Cardiac muscle cell (in vitro differentiated cells and primary cell): ENCODE results near the gene PTPN13. TPM values are rescaled to one million over a fixed set of nuclear protein-coding genes. Genes with fewer than 3 reads are reported as not detected.

Experiments used
- DNase-seq, 2 donors: peaks; one replicate each; pipeline versions ENCODE4 v3.0.0 to v3.0.0-alpha.2; 2010 to 2017; ENCODE audit warnings: low read depth in 1 of 2, low spot score in 1 of 2
- H3K27ac ChIP-seq: fragments of 200-600 bp; sonication (generic); 2 replicates; pipeline ENCODE4 v1.5.1; 2016
- H3K27me3 ChIP-seq: fragments of 200-600 bp; sonication (generic); 2 replicates; pipeline ENCODE4 v1.6.0; 2016; ENCODE audit warnings: control low read depth
- H3K36me3 ChIP-seq: fragments of 200-600 bp; sonication (generic); 2 replicates; pipeline ENCODE4 v1.5.1; 2016; ENCODE audit warnings: control low read depth
- H3K4me1 ChIP-seq: fragments of 200-600 bp; sonication (generic); 2 replicates; pipeline ENCODE4 v1.8.1; 2017; ENCODE audit warnings: low read depth, mild to moderate bottlenecking, mixed run types
- H3K4me3 ChIP-seq: fragments of 200-600 bp; sonication (generic); 2 replicates; pipeline ENCODE4 v1.5.1; 2016; ENCODE audit warnings: mild to moderate bottlenecking
- H3K9me3 ChIP-seq: fragments of 200-600 bp; sonication (generic); 2 replicates; pipeline ENCODE4 v1.5.1; 2017; ENCODE audit warnings: low read depth, mild to moderate bottlenecking, control low read depth
- CTCF ChIP-seq: IDR thresholded peaks from 2 replicates; pipeline ENCODE4 v1.5.1; 2012; ENCODE audit warnings: low read depth, mild to moderate bottlenecking, low read length
- polyA plus RNA-seq: library from polyadenylated mRNA; unstranded; fragments of >200 nt; fragmentation: Nextera tagmentation; extraction: Ambion mirVana; gene quantifications from 2 replicates; pipeline ENCODE4 v1.2.1, GENCODE V29; 2016
- total RNA-seq: library from RNA; depleted of rRNA; stranded (reverse); fragments of >200 nt; gene quantifications from 2 replicates; pipeline ENCODE4 v1.2.3, GENCODE V29; 2016

The PTPN13 gene
- total and polyA plus RNA-seq, 2 experiments from 2014 or later: 14.4 to 38.2 TPM

DNA sequence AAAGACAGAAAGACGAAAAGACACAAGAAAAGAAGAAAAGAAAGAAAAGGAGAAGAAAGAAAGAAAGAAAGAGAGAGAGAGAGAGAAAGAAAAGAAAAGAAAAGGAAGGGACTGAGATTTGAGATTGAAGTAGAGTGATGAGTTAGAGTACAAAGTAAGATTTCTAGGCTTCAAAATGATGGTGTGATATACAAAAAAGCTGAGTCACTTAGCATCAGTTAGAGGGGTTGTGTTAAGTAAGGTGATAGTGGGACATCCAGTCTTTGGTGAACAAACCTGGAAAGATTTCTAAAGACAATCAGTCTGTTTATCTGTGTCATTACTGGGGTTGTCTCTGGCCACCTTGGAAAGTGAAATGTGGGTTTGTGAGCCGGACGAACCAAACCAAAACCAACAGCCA lies 241.6 kb downstream of the PTPN13 start:
- H3K36me3 ChIP-seq: no peaks in the 10 kb centered on the region
- H3K27ac ChIP-seq: no peak overlapping the region
- no peaks in the 10 kb centered on the region for H3K4me1 ChIP-seq
- H3K4me3 ChIP-seq: no peak overlapping the region
- TF ChIP-seq CTCF: no peak
- DNase-seq: no peak
- no peaks in the 10 kb centered on the region for H3K27me3 ChIP-seq
- no peaks in the 10 kb centered on the region for H3K9me3 ChIP-seq

- TF ChIP-seq CTCF: no peak
- no peaks in the 10 kb centered on the region for H3K27me3 ChIP-seq
- no peak overlapping the region for H3K27ac ChIP-seq
- no peaks in the 10 kb centered on the region for H3K9me3 ChIP-seq
- no peak overlapping the region for H3K4me3 ChIP-seq
- no peak for DNase-seq
- H3K36me3 ChIP-seq: no peaks in the 10 kb centered on the region
- no peaks in the 10 kb centered on the region for H3K4me1 ChIP-seq
Measured at GRCh38 chr4:86837691-86838503, 243.8 kb downstream of the PTPN13 start.

GRCh38 chr4:86840858-86841257 lies 246.7 kb downstream of the PTPN13 start:
- H3K36me3 ChIP-seq: no peaks in the 10 kb centered on the region
- no peak for TF ChIP-seq CTCF
- DNase-seq: no peak
- no peaks in the 10 kb centered on the region for H3K9me3 ChIP-seq
- no peaks in the 10 kb centered on the region for H3K27me3 ChIP-seq
- no peak overlapping the region for H3K27ac ChIP-seq
- H3K4me3 ChIP-seq: no peak overlapping the region
- no peaks in the 10 kb centered on the region for H3K4me1 ChIP-seq

GRCh38 chr4:86841309-86841708 lies 247.2 kb downstream of the PTPN13 start:
- Histone ChIP-seq H3K36me3 (no peaks in the 10 kb centered on the region), H3K27me3 (no peaks in the 10 kb centered on the region), H3K27ac (no peak overlapping the region), H3K9me3 (no peaks in the 10 kb centered on the region), H3K4me3 (no peak overlapping the region), H3K4me1 (no peaks in the 10 kb centered on the region)
- no peak for TF ChIP-seq CTCF
- no peak for DNase-seq

DNA sequence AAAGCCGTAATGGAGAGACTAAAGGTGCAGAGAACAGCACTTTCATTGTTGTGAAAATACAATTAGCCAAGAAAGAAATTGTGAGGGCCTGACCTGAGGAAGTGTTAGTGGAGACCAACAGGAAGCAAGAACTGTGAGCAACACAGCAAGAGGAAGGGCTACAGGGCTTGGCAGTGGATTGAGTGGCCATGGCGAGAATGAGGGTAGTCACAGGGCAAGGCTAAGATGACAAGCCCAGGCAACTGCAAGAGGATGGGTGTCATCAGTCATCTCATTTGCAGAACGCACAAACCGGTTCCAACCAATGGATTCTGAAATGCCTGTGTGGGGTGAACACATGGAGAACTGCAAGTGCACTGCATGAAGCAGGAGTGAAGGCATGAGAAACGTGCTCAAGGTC lies 251.5 kb downstream of the PTPN13 start:
- Histone ChIP-seq H3K27me3 (no peaks in the 10 kb centered on the region), H3K36me3 (no peaks in the 10 kb centered on the region), H3K9me3 (no peaks in the 10 kb centered on the region), H3K4me1 (no peaks in the 10 kb centered on the region), H3K4me3 (no peak overlapping the region), H3K27ac (no peak overlapping the region)
- DNase-seq: no peak
- TF ChIP-seq CTCF: no peak
